Breast epithelium (tissue), 4 donors: Measurements from ENCODE around the gene CMC4. TPM values are rescaled to one million over a fixed set of nuclear protein-coding genes. Genes with fewer than 3 reads are reported as not detected.

Experiments used
- DNase-seq, 2 donors: peaks; one replicate each; pipeline ENCODE4 v3.0.0-alpha.2; 2019; ENCODE audit warnings: low spot score in 2 of 2
- H3K27ac ChIP-seq, 2 donors: fragments of 200-600 bp; sonication (generic) in 1 of 2; one replicate each; pipeline ENCODE4 v1.5.1; 2016 to 2019; ENCODE audit warnings: mild to moderate bottlenecking in 1 of 2
- H3K27me3 ChIP-seq, 2 donors: fragments of 200-600 bp; sonication (generic) in 1 of 2; one replicate each; pipeline versions ENCODE4 v1.5.1 to v1.6.0; 2017 to 2019; ENCODE audit warnings: control low read depth in 1 of 2, mild to moderate bottlenecking in 1 of 2
- H3K36me3 ChIP-seq: fragments of 200-600 bp; one replicate; pipeline ENCODE4 v1.5.1; 2019
- H3K4me1 ChIP-seq, 2 donors: fragments of 200-600 bp; sonication (generic); one replicate each; pipeline ENCODE4 v1.5.1; 2016 to 2019; ENCODE audit warnings: control low read depth in 1 of 2
- H3K4me3 ChIP-seq, 3 donors: fragments of 200-600 bp; sonication (generic); 1 replicate in 2 of 3; 2 replicates in 1 of 3; pipeline ENCODE4 v1.5.1; 2016 to 2019; ENCODE audit warnings: mild to moderate bottlenecking in 3 of 3, moderate library complexity in 2 of 3
- H3K9me3 ChIP-seq, 2 donors: fragments of 200-600 bp; sonication (generic) in 1 of 2; one replicate each; pipeline ENCODE4 v1.5.1; 2016 to 2019; ENCODE audit warnings: control low read depth in 1 of 2
- POLR2A ChIP-seq: fragments of 450-650 bp; IDR thresholded peaks from one replicate; pipeline ENCODE4 v1.6.1; 2016; ENCODE audit warnings: antibody characterized with exemption, mild to moderate bottlenecking, moderate library complexity
- POLR2AphosphoS5 ChIP-seq, 3 donors: sonication (generic); formaldehyde crosslinking; IDR thresholded peaks; one replicate each; pipeline ENCODE4 v1.6.1; 2017; ENCODE audit warnings: antibody characterized with exemption in 3 of 3
- intact Hi-C: fragments of 100-400 bp; cut with DNase I; formaldehyde crosslinking; loops from one replicate; pipeline ENCODE4 v1.15.1; 2023; ENCODE audit warnings: low total_unique reads
- total RNA-seq, 3 donors: library from RNA; depleted of rRNA; stranded (reverse); fragments of >200 nt; gene quantifications; one replicate each; pipeline ENCODE4 v1.1.0, GENCODE V29; 2016
- TF ChIP-seq, protein P1 (sequence below), 3 donors: fragments of 450-650 bp; IDR thresholded peaks; one replicate each; pipeline ENCODE4 v1.5.1; 2016 to 2017; ENCODE audit warnings: antibody characterized with exemption in 3 of 3, mild to moderate bottlenecking in 3 of 3, moderate library complexity in 3 of 3

The CMC4 gene
- total RNA-seq, 3 donors from 2014 or later, result 18.7 to 27.2 (median 19.3) TPM

DNA sequence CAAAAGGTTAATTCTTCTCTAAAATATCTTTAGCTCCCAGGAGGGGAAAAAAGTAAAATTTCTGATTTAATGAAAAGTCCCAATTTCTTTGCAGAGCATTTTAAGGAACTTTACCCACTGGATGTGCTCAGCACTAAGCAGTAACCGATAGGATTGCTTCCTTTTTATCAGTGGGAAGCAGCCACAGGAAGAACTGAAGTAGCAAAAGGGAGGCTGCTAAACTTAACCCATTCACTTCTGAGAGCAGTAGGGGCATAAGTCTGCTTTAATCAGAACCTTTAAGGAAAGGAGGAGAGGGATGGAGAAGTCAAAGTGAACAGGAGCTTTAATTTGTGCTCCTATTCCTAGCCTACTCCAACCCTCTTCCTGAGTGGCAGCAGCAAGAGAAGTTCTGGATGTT, 48.4 kb downstream of the CMC4 start, which contains the start of gene F8:
TSS of gene F8 (minus strand) at position 139 of the 400 bp plus-strand sequence. CDS start 171 bp downstream, outside the sequence.
- TF ChIP-seq, protein P1, sequence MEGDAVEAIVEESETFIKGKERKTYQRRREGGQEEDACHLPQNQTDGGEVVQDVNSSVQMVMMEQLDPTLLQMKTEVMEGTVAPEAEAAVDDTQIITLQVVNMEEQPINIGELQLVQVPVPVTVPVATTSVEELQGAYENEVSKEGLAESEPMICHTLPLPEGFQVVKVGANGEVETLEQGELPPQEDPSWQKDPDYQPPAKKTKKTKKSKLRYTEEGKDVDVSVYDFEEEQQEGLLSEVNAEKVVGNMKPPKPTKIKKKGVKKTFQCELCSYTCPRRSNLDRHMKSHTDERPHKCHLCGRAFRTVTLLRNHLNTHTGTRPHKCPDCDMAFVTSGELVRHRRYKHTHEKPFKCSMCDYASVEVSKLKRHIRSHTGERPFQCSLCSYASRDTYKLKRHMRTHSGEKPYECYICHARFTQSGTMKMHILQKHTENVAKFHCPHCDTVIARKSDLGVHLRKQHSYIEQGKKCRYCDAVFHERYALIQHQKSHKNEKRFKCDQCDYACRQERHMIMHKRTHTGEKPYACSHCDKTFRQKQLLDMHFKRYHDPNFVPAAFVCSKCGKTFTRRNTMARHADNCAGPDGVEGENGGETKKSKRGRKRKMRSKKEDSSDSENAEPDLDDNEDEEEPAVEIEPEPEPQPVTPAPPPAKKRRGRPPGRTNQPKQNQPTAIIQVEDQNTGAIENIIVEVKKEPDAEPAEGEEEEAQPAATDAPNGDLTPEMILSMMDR (IDR thresholded peaks at IDR 0.05), result no peak
- TF ChIP-seq POLR2A, result no peak
- no peak for TF ChIP-seq POLR2AphosphoS5 (IDR thresholded peaks at IDR 0.05)
- H3K9me3 ChIP-seq, result no peaks in the 10 kb centered on the region
- H3K4me3 ChIP-seq, result no peak within 1 kb of the TSS
- no peaks in the 10 kb centered on the region for H3K27me3 ChIP-seq
- intact Hi-C loops, result no loop called here
- H3K36me3 ChIP-seq, result no peaks in the 10 kb centered on the region
- no peak for DNase-seq
- no peak within 1 kb of the TSS for H3K27ac ChIP-seq
- no peaks in the 10 kb centered on the region for H3K4me1 ChIP-seq

GRCh38 chrX:155020591-155020990, 50.3 kb downstream of the CMC4 start:
- intact Hi-C loops, result no loop called here
- Histone ChIP-seq H3K4me1 (no peaks in the 10 kb centered on the region), H3K36me3 (no peaks in the 10 kb centered on the region), H3K4me3 (no peak overlapping the region), H3K27ac (no peak overlapping the region), H3K27me3 (no peaks in the 10 kb centered on the region), H3K9me3 (no peaks in the 10 kb centered on the region)
- no peak for DNase-seq
- TF ChIP-seq POLR2AphosphoS5 (IDR thresholded peaks at IDR 0.05), result no peak

Other genes starting within 250 kb of the CMC4 start
- not detected for gene SMIM9, start 236.5 kb downstream of the CMC4 start, total RNA-seq
- 1 to 10 TPM; 3.2 to 8.5 (median 7.6) TPM for gene F8A1, start 184.8 kb downstream of the CMC4 start, total RNA-seq
- 10 to 100 TPM; 14.6 to 30.2 (median 16.1) TPM for gene F8, start 48.4 kb downstream of the CMC4 start, total RNA-seq
- gene FUNDC2, start 44.3 kb downstream of the CMC4 start, total RNA-seq, result 10 to 100 TPM; 76.7 to 99.0 (median 81.0) TPM
- gene MTCP1, start within 50 bp of the CMC4 start, total RNA-seq, result 1 to 10 TPM; 1.8 to 3.2 (median 2.3) TPM
- 10 to 100 TPM; 12.8 to 16.0 (median 13.1) TPM for gene BRCC3, start 372 bp upstream of the CMC4 start, total RNA-seq
- 10 to 100 TPM; 29.1 to 30.7 (median 29.8) TPM for gene VBP1, start 145.3 kb upstream of the CMC4 start, total RNA-seq
- 1 to 10 TPM in 1 of 3 donors, under 1 TPM in 2; 0.32 to 1.3 (median 0.73) TPM for gene RAB39B, start 193.4 kb upstream of the CMC4 start, total RNA-seq